Ovary (tissue), 9 donors: ENCODE data around the gene TC2N. TPM values are rescaled to one million over a fixed set of nuclear protein-coding genes. Genes with fewer than 3 reads are reported as not detected.
A peak's percentile ranks its signal among the peaks of the same experiment; 100 is the strongest.

ENCODE experiments used
- DNase-seq, 5 donors: peaks; one replicate each; pipeline ENCODE4 v3.0.0-alpha.2; 2019 to 2020
- H3K27ac ChIP-seq, 2 donors: fragments of 200-600 bp; one replicate each; pipeline versions ENCODE4 v1.5.1 to v1.8.0; 2019 to 2022
- H3K27me3 ChIP-seq: fragments of 200-600 bp; one replicate; pipeline ENCODE4 v1.8.0; 2022
- H3K36me3 ChIP-seq: fragments of 200-600 bp; sonication (generic); one replicate; pipeline ENCODE4 v1.5.1; 2019
- H3K4me1 ChIP-seq: one replicate; pipeline ENCODE4 v1.8.1; 2013; ENCODE audit warnings: mild to moderate bottlenecking, moderate library complexity; ENCODE audit not compliant: insufficient read depth
- H3K4me3 ChIP-seq: fragments of 200-600 bp; sonication (generic); one replicate; pipeline ENCODE4 v1.5.1; 2017
- H3K9me3 ChIP-seq, 2 donors: fragments of 200-600 bp in 1 of 2; sonication (generic) in 1 of 2; one replicate each; pipeline versions ENCODE4 v1.5.1 to v1.8.1; 2013 to 2019; ENCODE audit warnings: mild to moderate bottlenecking in 1 of 2, moderate library complexity in 1 of 2
- EP300 ChIP-seq: sonication (generic); formaldehyde crosslinking; IDR thresholded peaks from one replicate; pipeline ENCODE4 v1.6.1; 2017; ENCODE audit warnings: antibody characterized with exemption
- POLR2A ChIP-seq: fragments of 450-650 bp; IDR thresholded peaks from one replicate; pipeline ENCODE4 v1.6.1; 2017; ENCODE audit warnings: antibody characterized with exemption, mild to moderate bottlenecking, moderate library complexity
- WGBS, 3 donors: extraction: QIAGEN DNeasy Blood & Tissue Kit in 1 of 3; methylation state at CpG; one replicate each; pipeline versions ENCODE4 v1.1.5 to v1.1.7; 2013 to 2017; 5-methylcytosine and 5-hydroxymethylcytosine counted together
- intact Hi-C, 4 donors: fragments of 100-400 bp; cut with DNase I; formaldehyde crosslinking; loops; one replicate each; pipeline versions ENCODE4 v1.11.0 to v1.15.1; 2022 to 2023
- polyA plus RNA-seq, 2 donors: library from polyadenylated mRNA; stranded (reverse); fragments of 200-250 nt in 1 of 2; fragments of 350-450 nt in 1 of 2; fragmentation: Illumina TruSeq in 1 of 2; extraction: RNeasy Lipid Tissue Mini Kit (QIAGEN cat#74804) in 1 of 2; gene quantifications; one replicate each; pipeline ENCODE4 v1.2.3, GENCODE V29; 2013 to 2014
- total RNA-seq, 7 donors: library from RNA; depleted of rRNA in 2 of 7; stranded (reverse); fragments of >200 nt in 2 of 7; fragmentation: NEBNext Ultra II Directional in 3 of 7; extraction: Animal tissue kit (Norgen Biotek cat#: 25700) in 3 of 7; gene quantifications; one replicate each; pipeline versions ENCODE4 v1.1.0 to v1.2.4, GENCODE V29; 2016 to 2023
- TF ChIP-seq, protein P1 (sequence below), 3 donors: fragments of 450-650 bp in 2 of 3; fragments of 200-600 bp in 1 of 3; IDR thresholded peaks; one replicate each; pipeline versions ENCODE4 v1.5.1 to v1.8.0; 2016 to 2022; ENCODE audit warnings: antibody characterized with exemption in 3 of 3, mild to moderate bottlenecking in 1 of 3
- donor health status: DM: no; HTN: no; CAD: no; lungs with moderate emphysema.
- donor health status: DM: no; HTN: no; CAD: no.
- donor health status: Bipolar disorder and iron deficiency.
- donor health status: DM: yes; HTN: yes; CAD: no.
- donor health status: DM: no; HTN: no; CAD: no.
- donor health status: DM: yes; HTN: yes; CAD: no.

TC2N gene
- total and polyA plus RNA-seq, 9 donors: 2.2 to 81.7 (median 12.4) TPM

DNA sequence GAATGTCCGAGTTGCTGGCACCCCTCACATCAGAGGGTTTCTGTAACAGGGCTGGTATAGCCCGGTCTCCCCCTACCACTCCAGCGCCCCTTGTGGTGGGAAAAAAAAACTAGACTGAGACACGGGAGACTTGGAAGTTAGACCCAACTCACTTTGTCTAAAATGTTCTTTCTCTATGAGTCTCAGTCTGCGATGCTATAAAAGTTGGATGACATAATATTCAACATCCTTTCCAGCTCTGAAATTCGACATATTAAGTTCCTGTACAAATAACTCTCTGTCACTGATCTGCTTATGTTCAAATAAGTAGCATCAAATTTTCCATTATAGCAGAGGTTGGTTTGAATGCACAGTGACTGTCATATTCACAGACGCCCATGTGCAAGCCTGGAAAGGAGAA lies 25.7 kb upstream of the TC2N start:
- no peaks in the 10 kb centered on the region for H3K36me3 ChIP-seq
- H3K4me1 ChIP-seq: peaks cover 11% of the 10 kb centered on the region
- TF ChIP-seq, protein P1, sequence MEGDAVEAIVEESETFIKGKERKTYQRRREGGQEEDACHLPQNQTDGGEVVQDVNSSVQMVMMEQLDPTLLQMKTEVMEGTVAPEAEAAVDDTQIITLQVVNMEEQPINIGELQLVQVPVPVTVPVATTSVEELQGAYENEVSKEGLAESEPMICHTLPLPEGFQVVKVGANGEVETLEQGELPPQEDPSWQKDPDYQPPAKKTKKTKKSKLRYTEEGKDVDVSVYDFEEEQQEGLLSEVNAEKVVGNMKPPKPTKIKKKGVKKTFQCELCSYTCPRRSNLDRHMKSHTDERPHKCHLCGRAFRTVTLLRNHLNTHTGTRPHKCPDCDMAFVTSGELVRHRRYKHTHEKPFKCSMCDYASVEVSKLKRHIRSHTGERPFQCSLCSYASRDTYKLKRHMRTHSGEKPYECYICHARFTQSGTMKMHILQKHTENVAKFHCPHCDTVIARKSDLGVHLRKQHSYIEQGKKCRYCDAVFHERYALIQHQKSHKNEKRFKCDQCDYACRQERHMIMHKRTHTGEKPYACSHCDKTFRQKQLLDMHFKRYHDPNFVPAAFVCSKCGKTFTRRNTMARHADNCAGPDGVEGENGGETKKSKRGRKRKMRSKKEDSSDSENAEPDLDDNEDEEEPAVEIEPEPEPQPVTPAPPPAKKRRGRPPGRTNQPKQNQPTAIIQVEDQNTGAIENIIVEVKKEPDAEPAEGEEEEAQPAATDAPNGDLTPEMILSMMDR (IDR thresholded peaks at IDR 0.05): no peak
- TF ChIP-seq EP300: no peak
- TF ChIP-seq POLR2A: no peak
- H3K27ac ChIP-seq: no peak overlapping the region
- 63 to 82% (median 69%) methylated on average over 7 of the region's 7 CpGs for WGBS, 3 donors
- intact Hi-C loops: no loop called here
- no peak for DNase-seq
- H3K9me3 ChIP-seq: no peaks in the 10 kb centered on the region
- H3K4me3 ChIP-seq: no peak overlapping the region
- H3K27me3 ChIP-seq: no peaks in the 10 kb centered on the region

DNA sequence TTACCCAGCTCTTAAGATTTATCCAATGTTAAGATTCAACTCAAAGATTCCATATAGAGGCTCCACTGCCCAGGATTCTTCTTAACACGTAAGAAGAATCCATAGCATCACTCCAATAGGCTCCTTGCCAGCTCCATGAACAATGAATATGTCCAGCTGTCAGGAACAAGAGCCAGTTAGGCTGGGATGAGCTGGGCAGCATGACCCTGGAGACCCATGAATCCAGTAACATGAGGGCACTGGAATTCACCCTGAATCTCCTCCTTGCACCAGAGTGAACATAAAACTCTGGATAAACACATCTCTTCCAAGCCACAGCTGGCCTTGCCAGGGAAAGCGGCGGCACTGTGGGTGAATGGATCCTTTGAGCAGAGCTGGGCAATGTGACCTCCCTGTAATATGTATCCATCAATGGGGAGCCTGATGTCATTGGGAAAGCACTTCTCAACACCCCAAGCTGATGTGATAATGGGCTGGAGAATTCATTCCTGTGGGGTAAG lies 24.4 kb upstream of the TC2N start:
- H3K27me3 ChIP-seq: no peaks in the 10 kb centered on the region
- no peaks in the 10 kb centered on the region for H3K9me3 ChIP-seq
- DNase-seq: no peak
- H3K4me3 ChIP-seq: no peak overlapping the region
- H3K36me3 ChIP-seq: no peaks in the 10 kb centered on the region
- TF ChIP-seq POLR2A (no peak), EP300 (no peak)
- TF ChIP-seq, protein P1 (IDR thresholded peaks at IDR 0.05): no peak
- peaks cover 8% of the 10 kb centered on the region for H3K4me1 ChIP-seq
- intact Hi-C loops: no loop called here
- H3K27ac ChIP-seq: no peak overlapping the region
- 79 to 83% (median 83%) methylated on average over 3 of the region's 3 CpGs for WGBS, 3 donors

DNA sequence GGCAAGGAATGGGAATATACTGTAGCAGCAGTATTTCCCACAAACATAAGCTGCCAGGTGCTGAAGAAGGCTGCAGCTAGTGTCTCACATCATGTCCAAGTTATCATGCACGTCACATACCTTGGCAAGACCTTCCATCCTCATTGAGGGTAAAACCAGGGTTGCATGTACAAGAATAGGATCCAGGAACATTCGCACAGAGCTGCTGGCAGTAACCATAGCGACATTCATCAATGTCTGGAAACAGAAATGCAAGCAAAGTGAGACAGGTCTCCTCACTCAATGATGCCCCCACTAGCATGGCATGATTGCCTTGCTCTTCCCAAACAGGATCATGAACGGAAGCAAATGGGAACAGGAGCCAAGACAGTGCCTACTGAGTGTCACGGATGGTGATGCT lies 23.8 kb upstream of the TC2N start:
- WGBS, 3 donors: 89 to 96% (median 93%) methylated on average over 5 of the region's 5 CpGs
- DNase-seq: no peak
- Histone ChIP-seq H3K4me1 (peaks cover 8% of the 10 kb centered on the region), H3K27ac (no peak overlapping the region), H3K4me3 (no peak overlapping the region), H3K36me3 (no peaks in the 10 kb centered on the region), H3K9me3 (no peaks in the 10 kb centered on the region), H3K27me3 (no peaks in the 10 kb centered on the region)
- intact Hi-C loops: no loop called here
- TF ChIP-seq EP300 (no peak), POLR2A (no peak)

DNA sequence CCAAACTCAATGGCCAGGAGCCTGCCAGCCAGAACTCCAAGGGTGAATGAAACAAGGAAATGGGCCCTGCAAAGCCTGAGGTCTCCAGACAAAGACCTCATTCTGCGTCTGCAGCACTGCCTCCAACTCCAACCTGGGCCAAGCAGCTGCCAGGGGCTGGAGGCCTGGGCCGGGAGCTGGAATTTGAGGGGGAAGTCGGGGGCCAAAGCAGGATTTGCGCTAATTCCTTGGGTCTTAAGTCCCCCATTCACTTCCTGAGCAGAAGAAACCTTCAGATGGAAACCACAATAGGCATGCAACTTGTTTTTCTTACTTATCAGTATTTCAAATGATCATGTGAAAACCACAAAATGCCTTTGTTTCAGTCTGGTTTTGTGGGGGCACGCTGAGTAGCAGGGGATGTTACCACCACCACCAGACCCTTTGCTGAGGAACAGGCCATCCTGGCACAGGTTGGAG lies 23.0 kb upstream of the TC2N start:
- 21 to 36% (median 21%) methylated on average over 5 of the region's 5 CpGs for WGBS, 3 donors
- Histone ChIP-seq H3K4me3 (no peak overlapping the region), H3K27ac (no peak overlapping the region), H3K4me1 (peaks cover 8% of the 10 kb centered on the region), H3K27me3 (no peaks in the 10 kb centered on the region), H3K9me3 (no peaks in the 10 kb centered on the region), H3K36me3 (no peaks in the 10 kb centered on the region)
- TF ChIP-seq, protein P1 (IDR thresholded peaks at IDR 0.05): no peak
- no peak for TF ChIP-seq EP300
- no peak for TF ChIP-seq POLR2A
- no peak for DNase-seq
- intact Hi-C loops: no loop called here

DNA sequence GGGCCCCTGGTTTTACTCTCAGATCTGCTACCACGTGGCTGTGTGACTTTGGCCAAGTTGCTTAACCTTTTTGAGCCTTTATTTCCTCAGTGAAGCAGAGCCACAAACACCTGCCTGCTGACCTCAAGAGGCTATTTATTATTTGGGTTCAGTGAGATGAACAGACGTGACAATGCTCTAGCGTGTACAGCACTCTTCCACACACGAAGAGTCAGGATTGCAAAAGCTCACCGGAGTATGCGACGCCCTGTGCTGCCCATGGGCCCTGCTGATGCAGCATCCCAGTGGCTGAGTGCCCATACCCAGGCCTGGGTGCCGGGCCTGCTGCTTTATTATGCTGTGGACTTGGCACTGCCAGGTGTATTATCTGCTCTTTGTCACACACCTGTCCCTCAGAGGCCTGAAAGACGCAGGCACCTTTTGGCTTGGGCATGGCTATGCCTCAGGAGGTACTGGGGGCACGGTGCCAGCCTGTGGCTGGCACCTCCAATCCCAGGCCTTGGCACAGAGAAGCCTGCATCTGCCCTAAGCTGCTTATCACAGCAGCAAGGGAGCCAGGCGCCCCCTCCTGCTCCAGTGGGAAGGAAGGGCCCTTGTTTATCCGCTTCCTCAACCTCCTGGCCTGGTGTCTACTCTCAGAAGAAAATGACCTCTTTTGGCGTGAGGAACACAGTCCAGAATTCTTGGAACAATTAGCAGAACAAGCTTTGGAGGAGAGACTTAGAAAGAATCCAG lies 22.3 kb upstream of the TC2N start:
- peaks cover 8% of the 10 kb centered on the region for H3K4me1 ChIP-seq
- no peak overlapping the region for H3K27ac ChIP-seq
- H3K4me3 ChIP-seq: no peak overlapping the region
- TF ChIP-seq, protein P1 (IDR thresholded peaks at IDR 0.05): no peak
- TF ChIP-seq POLR2A (no peak), EP300 (no peak)
- peak in 4 of 5 donors; percentile 33 to 63 (median 36) for DNase-seq
- 67 to 80% (median 75%) methylated on average over 13 of the region's 13 CpGs for WGBS, 3 donors
- intact Hi-C loops: no loop called here
- no peaks in the 10 kb centered on the region for H3K9me3 ChIP-seq
- H3K36me3 ChIP-seq: no peaks in the 10 kb centered on the region
- H3K27me3 ChIP-seq: no peaks in the 10 kb centered on the region
